Activated CD4-positive, alpha-beta T cell treated with anti-CD3 and anti-CD28 coated beads, Interleukin-10, Interleukin-2, amounts not matched to agents 100 ng/mL and 50 ng/mL, durations not matched to agents 16 hours and 8 hours (primary cell): ENCODE results near the gene SH2D7.

ENCODE experiments used
- DNase-seq: peaks from one replicate; pipeline ENCODE4 v3.0.0-alpha.2; 2020

Gene SH2D7

DNA sequence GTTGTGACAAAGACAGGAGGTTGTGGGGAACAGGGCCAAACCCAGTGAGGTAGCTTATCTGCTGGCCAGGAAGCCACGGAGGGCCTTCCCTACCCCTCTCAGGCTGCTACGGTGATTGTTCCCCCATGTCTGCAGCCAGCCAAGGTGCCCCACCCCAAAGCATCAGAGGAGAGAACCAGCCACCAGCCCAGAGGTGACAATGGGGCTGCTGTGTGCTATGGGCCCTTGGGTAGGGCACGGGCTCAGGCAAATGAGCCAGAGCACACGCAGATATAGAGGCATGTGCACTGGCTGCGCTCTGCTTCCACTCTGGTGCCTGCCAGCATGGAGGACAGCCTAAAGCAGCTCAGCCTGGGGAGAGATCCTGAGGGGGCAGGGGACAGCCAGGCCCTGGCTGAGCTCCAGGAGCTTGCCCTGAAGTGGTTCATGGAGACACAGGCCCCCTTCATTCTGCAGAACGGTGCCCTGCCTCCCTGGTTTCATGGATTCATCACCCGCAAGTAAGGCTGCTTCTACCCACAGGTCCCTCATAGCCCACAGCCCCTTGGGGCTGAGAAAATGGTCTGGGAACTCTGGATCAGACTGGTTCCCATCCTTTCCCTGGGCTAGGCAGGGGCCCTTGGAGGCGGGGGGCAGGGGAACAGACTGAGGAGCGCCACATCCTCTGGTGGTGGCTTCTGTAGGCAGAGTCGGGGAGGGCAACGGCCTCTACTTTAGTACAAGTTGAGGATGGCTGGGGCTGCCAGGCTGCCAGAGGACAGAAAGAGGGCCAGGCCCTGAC, at the start of gene SH2D7:
Gene SH2D7 (plus strand): TSS at position 301 of the 781 bp plus-strand sequence. CDS start 24 bp downstream, at position 325.
- DNase-seq = no peak

DNA sequence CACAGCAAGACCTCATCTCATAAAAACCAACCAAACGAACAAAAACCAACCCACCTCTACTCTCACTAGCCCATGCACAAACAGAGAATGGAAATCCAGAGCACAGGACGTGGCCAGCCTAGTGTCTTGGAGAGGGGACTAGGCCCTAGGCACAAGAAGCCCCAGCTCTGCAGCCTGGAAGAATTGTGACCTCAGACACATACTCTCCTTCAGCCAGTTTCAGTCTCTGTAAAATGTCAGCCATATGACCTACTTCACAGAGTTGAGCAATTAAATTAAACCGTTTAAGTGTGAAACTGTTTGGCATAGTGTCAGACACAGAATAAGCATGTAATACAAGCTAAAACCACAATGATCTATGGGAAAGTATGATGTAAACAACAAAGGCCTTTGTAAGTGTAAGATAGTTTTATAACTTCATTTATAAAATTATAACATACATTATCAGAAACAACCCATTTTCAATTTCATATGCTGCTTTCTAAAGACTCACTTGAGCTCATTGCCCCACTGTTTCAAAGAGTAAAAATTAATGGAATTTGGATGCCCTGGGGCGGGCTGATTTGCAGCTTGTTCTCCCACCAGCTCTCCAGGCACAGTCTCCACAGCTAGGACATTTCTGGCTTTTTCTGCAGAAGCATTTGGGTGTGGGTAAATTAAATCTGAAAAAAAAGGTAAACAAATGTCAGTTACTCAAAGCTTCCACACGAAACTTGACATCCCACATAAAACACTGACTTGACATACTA, 47.8 kb upstream of the SH2D7 start:
- peak; percentile 78 for DNase-seq

DNA sequence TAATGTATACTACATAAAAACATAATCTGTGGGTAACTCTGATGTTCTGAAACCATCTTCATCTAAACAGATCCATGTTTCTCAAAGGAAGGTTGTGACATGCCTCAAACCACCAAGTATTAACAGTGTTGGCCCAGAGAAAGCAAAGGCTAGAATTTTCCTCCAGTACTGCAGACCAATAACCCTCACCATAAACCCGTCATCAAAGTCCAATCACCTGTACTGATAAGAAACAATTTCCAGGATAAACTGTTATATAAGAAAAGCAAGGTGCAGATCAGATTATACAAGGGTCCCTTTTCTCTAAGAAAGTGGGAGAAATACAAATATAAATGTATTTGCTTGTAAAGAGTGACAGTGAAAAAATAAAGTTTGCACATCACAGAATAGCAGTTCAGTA, 47.2 kb upstream of the SH2D7 start:
- no peak for DNase-seq

DNA sequence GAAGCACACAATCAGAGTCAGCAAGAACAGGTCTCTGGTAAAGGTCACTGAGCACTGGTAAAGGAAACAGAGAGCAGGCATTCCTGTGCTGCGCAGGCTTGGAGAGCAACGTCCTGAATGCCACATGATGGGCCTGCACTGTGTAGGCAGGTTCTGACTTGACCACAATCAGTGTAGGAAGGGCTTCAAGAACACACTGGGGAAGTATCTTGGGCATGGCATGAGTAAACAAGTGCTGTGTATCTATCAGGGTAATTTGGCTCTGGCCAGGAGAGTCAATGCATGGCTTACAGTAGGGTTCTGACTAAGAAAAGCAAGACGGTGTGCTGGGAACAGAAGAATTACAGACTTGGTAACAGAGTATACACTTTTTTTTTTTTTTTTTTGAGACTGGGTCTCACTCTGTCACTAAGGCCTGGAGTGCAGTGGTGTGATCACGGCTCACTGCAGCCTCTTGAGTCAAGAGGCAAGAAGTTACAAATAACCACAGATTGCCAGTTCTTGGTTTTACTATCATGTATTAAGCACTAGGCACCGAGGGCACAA, 45.5 kb upstream of the SH2D7 start:
- DNase-seq = peak; percentile 89

DNA sequence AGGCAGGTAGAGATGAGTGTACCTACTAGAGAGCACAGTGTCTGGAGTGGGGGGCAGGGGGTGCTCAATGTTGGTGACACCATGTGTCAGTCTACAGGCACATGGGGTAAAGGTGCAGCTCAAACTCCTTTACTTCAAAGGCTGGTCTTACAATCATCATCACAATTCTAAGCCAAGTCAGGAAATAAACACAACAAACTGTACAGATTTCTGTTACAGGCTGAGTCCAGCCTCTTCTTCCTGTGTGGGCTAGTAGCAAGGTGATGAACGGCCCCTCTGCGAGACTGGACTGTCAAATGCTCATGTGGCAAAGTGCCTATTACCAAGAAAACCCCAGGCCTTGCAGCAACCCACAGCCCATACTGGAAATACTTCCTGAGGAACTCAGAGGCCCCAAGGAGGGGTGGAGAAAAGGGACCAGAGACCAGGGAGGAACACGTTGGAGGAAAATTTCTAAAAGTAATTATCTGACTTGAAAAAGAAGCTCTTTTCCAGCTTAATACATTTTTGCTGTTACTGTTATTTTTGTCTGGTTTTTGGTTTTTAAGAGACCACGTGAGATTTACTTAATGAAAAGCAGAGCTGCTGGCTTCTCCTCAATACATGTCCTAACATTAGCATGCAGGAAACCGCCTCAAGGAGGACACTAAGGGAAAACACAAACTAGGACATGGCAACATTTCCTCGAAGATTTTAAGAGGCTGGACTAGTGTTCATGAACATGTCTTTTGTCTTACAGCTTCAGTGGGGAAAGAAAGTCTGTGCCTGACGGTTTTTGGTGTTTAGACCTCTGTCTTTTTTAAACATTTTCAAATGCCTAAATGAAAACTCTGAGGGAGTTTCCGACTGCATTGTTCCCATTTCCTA, 44.4 kb upstream of the SH2D7 start:
- peak; percentile 76 for DNase-seq

DNA sequence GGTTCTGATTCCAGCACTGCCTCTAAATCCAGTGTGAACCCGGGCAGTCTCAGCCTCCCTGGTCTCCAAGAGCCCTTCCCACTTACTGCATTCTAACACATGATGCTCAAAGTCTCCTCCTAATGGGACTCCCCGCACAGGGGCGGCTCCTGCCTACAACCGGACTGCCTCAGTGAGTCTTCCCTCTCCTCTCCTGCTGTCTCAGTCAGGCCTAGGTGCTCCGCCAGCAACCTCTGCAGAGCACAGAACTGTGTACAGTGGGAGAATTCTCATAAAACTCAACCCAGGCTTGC, 43.8 kb upstream of the SH2D7 start:
- no peak for DNase-seq

GRCh38 chr15:78049691-78050440, 42.5 kb upstream of the SH2D7 start:
- peak; percentile 88 for DNase-seq

- no peak for DNase-seq
Measured at GRCh38 chr15:78050441-78050809, 41.9 kb upstream of the SH2D7 start.

DNA sequence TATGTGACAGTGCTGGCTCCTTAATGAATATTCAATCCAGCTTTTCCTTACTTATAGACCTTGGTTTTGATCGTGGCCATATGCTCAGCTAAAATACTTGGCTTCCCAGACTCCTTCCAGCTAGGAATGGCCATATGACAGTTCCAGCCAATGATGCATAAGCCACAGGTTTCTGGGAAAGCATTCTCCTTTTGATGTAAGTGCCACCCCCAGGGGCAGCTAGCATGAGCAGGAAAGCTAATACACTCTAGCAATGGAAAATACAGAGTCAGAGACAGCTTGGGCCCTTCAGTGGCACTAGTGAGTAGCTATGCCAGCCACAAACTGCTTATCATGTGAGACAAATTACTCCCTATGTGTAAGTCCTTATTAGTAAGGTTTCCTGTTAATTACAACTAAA, 41.5 kb upstream of the SH2D7 start:
- peak; percentile 68 for DNase-seq

GRCh38 chr15:78051596-78051995, 40.8 kb upstream of the SH2D7 start:
- no peak for DNase-seq

- DNase-seq = no peak
Measured at GRCh38 chr15:78052001-78052401, 40.4 kb upstream of the SH2D7 start.

- DNase-seq = peak; percentile 49
Measured at GRCh38 chr15:78052545-78052944, 39.8 kb upstream of the SH2D7 start.

DNA sequence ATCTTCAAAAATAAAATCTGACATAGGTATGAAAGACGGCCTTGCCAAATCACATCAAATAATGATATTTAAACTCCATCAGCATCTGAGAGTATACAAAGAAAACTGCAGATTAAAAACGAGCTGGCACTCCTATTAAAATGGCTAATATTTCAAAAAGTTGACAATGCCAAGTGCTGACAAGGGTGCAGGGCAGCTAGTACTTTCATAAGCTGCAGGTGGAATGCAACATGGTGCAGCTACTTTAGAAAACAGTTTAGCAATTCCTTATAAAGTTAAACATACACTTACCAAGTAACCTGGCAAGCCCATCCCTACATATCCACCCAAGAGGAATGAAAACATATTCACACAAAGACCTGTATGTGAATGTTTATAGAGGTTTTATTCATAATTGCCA, 37.8 kb upstream of the SH2D7 start:
- DNase-seq = no peak

DNA sequence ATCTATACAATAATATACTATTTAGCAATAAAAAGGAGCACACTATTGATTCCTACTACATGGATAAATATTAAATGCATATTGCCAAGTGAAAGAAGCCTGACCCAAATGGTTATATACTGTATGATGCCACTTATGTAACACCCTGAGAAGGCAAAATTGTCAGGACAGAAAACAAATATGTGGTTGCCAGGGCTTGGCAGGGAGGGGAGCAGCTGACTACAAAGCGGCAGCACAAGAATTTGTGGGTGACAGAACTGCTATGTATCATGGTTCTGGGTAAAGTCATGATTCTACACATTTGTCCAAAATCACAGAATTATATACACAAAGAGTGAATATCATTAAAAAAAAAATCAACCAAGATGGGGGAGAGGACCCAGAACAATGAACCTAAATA, 37.4 kb upstream of the SH2D7 start:
- no peak for DNase-seq

GRCh38 chr15:78055919-78056713, 36.2 kb upstream of the SH2D7 start:
- no peak for DNase-seq

GRCh38 chr15:78056714-78057269, 35.6 kb upstream of the SH2D7 start:
- no peak for DNase-seq

DNA sequence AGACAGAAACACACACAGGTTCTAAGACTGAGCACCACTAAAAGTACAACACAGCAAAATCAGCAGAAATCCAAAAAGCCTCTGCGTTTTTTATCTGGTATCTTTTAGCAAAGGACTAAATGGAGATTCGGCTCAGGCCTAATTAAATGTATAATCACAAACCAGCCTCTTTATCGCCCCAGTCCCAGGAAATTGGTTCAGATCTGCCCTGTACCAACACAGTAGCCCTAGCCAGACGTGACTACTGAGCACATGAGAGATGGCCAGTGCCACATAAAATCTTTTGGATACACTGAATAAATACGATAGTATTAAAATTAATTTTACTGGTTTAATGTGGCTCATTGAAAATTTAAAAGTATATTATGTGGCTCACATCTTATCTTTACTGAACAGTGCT, 34.6 kb upstream of the SH2D7 start:
- no peak for DNase-seq

DNA sequence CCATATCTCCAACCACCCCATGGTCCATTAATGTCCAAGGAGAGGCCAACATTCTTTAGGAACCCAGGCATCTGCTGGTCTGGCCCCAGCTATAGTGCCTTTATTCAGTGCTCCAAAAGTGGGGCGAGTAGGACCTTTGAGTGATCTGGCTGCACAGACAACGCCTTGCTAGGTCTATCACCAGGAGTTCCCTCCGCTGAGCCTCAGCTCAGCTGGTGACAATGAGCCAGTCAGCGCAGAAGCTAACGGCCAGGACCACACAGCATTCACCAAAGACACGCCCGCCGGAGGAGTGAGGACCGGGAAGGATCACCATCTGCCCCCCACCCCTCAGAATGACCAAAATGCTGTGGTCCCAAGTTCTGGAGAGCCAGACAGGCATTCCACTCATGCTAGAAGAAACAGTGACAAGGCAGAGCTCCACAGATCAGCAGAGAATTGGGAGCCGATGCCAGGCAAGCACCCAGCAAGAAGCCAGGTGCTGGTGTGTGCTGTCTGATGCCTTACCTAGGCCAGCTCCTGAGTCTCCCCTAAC, 33.9 kb upstream of the SH2D7 start:
- DNase-seq = no peak

DNA sequence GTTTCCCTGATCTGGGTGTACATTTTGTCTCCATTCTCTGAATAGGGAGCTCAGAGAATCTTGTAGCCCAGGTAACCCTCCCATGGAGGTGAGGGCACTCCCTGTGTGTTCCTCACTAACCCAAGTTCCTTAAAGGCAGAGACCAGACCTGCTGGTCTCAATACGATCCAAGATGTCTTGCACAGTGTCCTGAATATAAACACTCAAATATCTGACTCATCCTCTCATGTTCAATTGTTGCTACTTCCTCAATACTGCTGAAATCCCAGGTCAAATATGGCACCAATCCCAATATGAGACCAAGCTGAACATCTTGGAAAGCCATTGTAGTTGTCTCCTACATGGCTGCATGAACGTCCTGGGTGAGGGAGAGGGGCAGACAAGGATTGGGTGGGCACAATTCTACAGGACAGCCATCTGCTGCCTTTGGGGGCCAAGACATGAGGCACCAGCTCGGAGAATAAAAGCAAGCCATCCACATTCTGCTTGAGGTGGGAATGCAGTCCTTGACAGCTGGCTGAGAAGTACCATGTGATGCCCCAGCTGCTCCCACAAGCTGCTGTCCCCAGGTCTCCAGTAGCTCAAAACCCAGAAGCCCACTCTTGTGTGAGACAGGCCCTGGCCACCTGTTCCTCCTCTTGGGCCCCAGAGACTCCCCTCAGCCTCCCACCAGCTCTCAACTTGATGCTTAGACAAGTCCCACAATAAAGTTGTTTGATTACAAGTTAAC, 33.1 kb upstream of the SH2D7 start:
- DNase-seq = no peak

DNA sequence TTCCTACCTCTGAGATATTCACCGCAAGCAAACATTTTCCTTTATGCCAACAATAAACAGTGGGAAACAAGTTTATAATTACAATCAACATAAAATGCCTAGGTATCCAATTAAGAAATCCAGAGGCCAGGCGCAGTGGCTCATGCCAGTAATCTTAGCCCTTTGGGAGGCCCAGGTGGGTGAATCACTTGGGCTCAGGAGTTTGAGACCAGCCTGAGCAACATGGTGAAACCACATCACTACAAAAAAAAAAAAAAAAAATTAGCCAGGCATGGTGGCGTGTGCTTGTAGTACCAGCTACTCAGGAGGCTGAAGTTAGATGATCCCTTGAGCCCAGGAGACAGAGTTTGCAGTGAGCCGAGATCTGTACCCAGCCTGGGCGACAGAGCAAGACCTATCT, 32.1 kb upstream of the SH2D7 start:
- DNase-seq = no peak
